Vagina (tissue), 2 donors: ENCODE data around the gene RHBDL3.

Source experiments
- CTCF ChIP-seq, 3 experiments: fragments of 450-650 bp in 2 of 3; fragments of 200-600 bp in 1 of 3; sonication (generic) in 1 of 3; IDR thresholded peaks; one replicate each; pipeline ENCODE4 v1.5.1; 2017 to 2019; ENCODE audit warnings: antibody characterized with exemption in 3 of 3, mild to moderate bottlenecking in 2 of 3, moderate library complexity in 2 of 3
- POLR2A ChIP-seq, 2 donors: fragments of 450-650 bp; IDR thresholded peaks; one replicate each; pipeline ENCODE4 v1.6.1; 2017; ENCODE audit warnings: antibody characterized with exemption in 2 of 2, mild to moderate bottlenecking in 2 of 2, moderate library complexity in 2 of 2
- POLR2AphosphoS5 ChIP-seq, 2 donors: sonication (generic); formaldehyde crosslinking; IDR thresholded peaks; one replicate each; pipeline ENCODE4 v1.9.0; 2017; ENCODE audit warnings: antibody characterized with exemption in 2 of 2, mild to moderate bottlenecking in 2 of 2, low read depth in 1 of 2; ENCODE audit not compliant: insufficient read depth in 1 of 2

GRCh38 chr17:32264823-32265191, 825 bp upstream of the RHBDL3 start:
- no peak for TF ChIP-seq CTCF (IDR thresholded peaks at IDR 0.05)
- TF ChIP-seq POLR2A (IDR thresholded peaks at IDR 0.05) = no peak
- no peak for TF ChIP-seq POLR2AphosphoS5 (IDR thresholded peaks at IDR 0.05; ENCODE audit: insufficient read depth in 1 of 2, low read depth in 1 of 2)
